NCI-H460 (cell line): ENCODE data around the gene MYO5C. TPM values are rescaled to one million over a fixed set of nuclear protein-coding genes. Genes with fewer than 3 reads are reported as not detected.
A peak's percentile ranks its signal among the peaks of the same experiment; 100 is the strongest.
"Not testable (repeated sequence)": the region's sequence is repeated elsewhere in the genome, so short reads cannot be mapped to it uniquely, and the experiment has no call there.

Experiments used
- DNase-seq: peaks from one replicate; pipeline ENCODE4 v3.0.0-alpha.2; 2016; ENCODE audit warnings: low read depth; ENCODE audit errors: extremely low read depth
- total RNA-seq: library from RNA; depleted of rRNA; stranded (reverse); fragments of >200 nt; shearing (Covaris generic); gene quantifications from 2 replicates; pipeline ENCODE4 v1.2.3, GENCODE V29; 2014

MYO5C gene
- total RNA-seq, 1 experiment from 2014 or later = 14.9 TPM

GRCh38 chr15:52180196-52180835 lies 115.3 kb downstream of the MYO5C start:
- no peak for DNase-seq

- DNase-seq = peak; percentile 71
Measured at GRCh38 chr15:52179278-52180195, 116.1 kb downstream of the MYO5C start.

GRCh38 chr15:52178765-52179164 lies 116.8 kb downstream of the MYO5C start:
- DNase-seq = no peak

GRCh38 chr15:52172869-52173268 lies 122.7 kb downstream of the MYO5C start:
- DNase-seq = no peak

- no peak for DNase-seq
Measured at GRCh38 chr15:52171807-52172206, 123.8 kb downstream of the MYO5C start.

- DNase-seq = no peak
Measured at GRCh38 chr15:52171386-52171785, 124.2 kb downstream of the MYO5C start.

- DNase-seq = not testable (repeated sequence)
Measured at GRCh38 chr15:52170199-52170598, 125.4 kb downstream of the MYO5C start.

GRCh38 chr15:52165494-52166131 lies 130.0 kb downstream of the MYO5C start:
- not testable (repeated sequence) for DNase-seq

- peak; percentile 56 for DNase-seq
Measured at GRCh38 chr15:52164631-52165265, 130.9 kb downstream of the MYO5C start.

GRCh38 chr15:52163321-52164190 lies 132.0 kb downstream of the MYO5C start:
- no peak for DNase-seq

- DNase-seq = no peak
Measured at GRCh38 chr15:52162876-52163275, 132.7 kb downstream of the MYO5C start.

GRCh38 chr15:52162260-52162659 lies 133.3 kb downstream of the MYO5C start:
- DNase-seq = no peak

- DNase-seq = no peak
Measured at GRCh38 chr15:52161406-52161966, 134.1 kb downstream of the MYO5C start.

GRCh38 chr15:52159645-52160044 lies 136.0 kb downstream of the MYO5C start:
- no peak for DNase-seq

- DNase-seq = no peak
Measured at GRCh38 chr15:52158084-52158765, 137.4 kb downstream of the MYO5C start.

GRCh38 chr15:52155878-52156277 lies 139.7 kb downstream of the MYO5C start:
- no peak for DNase-seq

GRCh38 chr15:52154896-52155865 lies 140.4 kb downstream of the MYO5C start:
- DNase-seq = no peak
